DOHH2 (cell line): ENCODE data around the gene MYL6.

Source experiments
- EZH2phosphoT487 ChIP-seq: fragments of 200-600 bp; sonication (generic); IDR thresholded peaks from 2 replicates; pipeline ENCODE4 v1.6.1; 2017; ENCODE audit warnings: borderline replicate concordance, mild to moderate bottlenecking, antibody characterized with exemption, low read length, moderate library complexity, mixed read lengths
- TF ChIP-seq, protein P1 (sequence below): fragments of 200-600 bp; sonication (generic); IDR thresholded peaks from one replicate; pipeline ENCODE4 v1.5.1; 2014; ENCODE audit warnings: antibody characterized with exemption, mild to moderate bottlenecking, low read depth, low read length; ENCODE audit not compliant: poor library complexity, severe bottlenecking

DNA sequence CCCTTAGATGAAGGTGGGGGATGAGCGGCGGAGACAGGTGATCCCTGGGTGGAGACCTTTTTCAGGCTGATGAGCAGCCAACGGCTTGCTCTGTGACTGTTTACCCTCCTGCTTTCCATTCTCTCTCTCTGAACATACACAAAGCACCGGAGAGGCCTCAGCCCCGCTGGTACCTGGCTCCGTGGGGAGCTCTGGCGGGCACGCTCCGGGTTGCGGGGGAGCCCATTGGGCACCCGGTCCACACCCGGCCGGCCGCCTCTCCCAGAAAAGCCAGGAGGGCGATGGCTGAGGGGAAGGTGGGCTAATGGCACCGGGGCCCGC, 30.6 kb downstream of the MYL6 start:
- TF ChIP-seq, protein P1, sequence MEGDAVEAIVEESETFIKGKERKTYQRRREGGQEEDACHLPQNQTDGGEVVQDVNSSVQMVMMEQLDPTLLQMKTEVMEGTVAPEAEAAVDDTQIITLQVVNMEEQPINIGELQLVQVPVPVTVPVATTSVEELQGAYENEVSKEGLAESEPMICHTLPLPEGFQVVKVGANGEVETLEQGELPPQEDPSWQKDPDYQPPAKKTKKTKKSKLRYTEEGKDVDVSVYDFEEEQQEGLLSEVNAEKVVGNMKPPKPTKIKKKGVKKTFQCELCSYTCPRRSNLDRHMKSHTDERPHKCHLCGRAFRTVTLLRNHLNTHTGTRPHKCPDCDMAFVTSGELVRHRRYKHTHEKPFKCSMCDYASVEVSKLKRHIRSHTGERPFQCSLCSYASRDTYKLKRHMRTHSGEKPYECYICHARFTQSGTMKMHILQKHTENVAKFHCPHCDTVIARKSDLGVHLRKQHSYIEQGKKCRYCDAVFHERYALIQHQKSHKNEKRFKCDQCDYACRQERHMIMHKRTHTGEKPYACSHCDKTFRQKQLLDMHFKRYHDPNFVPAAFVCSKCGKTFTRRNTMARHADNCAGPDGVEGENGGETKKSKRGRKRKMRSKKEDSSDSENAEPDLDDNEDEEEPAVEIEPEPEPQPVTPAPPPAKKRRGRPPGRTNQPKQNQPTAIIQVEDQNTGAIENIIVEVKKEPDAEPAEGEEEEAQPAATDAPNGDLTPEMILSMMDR: no peak
- no peak for TF ChIP-seq EZH2phosphoT487
